Keratinocyte (primary cell): ENCODE data around the gene MYO10.

ENCODE experiments used
- EZH2 ChIP-seq: IDR thresholded peaks from one replicate; pipeline ENCODE4 v1.6.1; 2012; ENCODE audit warnings: inconsistent platforms, mild to moderate bottlenecking, low read length, moderate library complexity
- TF ChIP-seq, protein P1 (sequence below), 3 experiments: IDR thresholded peaks in 1 of 3; conservative IDR thresholded peaks in 1 of 3; optimal IDR thresholded peaks in 1 of 3; 2 replicates in 2 of 3; 3 replicates in 1 of 3; pipeline versions ENCODE3 to v1.5.1; 2011; ENCODE audit warnings: low read length in 3 of 3, mild to moderate bottlenecking in 3 of 3, moderate library complexity in 2 of 3, control low read depth in 1 of 3, inconsistent platforms in 1 of 3; ENCODE audit not compliant: insufficient read depth in 2 of 3; ENCODE audit errors: extremely low read depth in 1 of 3

DNA sequence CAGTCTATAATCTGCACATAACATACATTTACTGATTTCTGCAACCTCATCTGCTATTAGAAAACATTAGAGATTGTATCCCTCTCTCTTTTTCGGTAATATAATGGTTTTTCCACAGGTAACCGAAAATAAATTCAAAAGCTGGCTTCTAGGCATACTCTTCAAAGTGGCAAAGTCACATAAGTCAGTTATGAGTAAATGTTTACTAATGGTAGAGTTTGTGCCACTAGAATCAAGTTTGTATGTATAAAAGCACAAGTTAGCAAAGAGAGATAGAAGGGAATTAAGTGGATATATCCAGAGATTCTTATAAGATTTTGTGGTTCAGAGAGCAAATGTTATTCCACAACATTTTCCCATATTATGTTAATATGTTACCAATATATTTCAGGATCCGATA lies 86.9 kb downstream of the MYO10 start:
- TF ChIP-seq, protein P1, sequence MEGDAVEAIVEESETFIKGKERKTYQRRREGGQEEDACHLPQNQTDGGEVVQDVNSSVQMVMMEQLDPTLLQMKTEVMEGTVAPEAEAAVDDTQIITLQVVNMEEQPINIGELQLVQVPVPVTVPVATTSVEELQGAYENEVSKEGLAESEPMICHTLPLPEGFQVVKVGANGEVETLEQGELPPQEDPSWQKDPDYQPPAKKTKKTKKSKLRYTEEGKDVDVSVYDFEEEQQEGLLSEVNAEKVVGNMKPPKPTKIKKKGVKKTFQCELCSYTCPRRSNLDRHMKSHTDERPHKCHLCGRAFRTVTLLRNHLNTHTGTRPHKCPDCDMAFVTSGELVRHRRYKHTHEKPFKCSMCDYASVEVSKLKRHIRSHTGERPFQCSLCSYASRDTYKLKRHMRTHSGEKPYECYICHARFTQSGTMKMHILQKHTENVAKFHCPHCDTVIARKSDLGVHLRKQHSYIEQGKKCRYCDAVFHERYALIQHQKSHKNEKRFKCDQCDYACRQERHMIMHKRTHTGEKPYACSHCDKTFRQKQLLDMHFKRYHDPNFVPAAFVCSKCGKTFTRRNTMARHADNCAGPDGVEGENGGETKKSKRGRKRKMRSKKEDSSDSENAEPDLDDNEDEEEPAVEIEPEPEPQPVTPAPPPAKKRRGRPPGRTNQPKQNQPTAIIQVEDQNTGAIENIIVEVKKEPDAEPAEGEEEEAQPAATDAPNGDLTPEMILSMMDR (optimal IDR thresholded peaks at IDR 0.05 in 1 of 3, IDR thresholded peaks at IDR 0.05 in 1 of 3, conservative IDR thresholded peaks at IDR 0.05 in 1 of 3; ENCODE audit: extremely low read depth in 1 of 3, insufficient read depth in 2 of 3, low read length in 3 of 3): no peak
- no peak for TF ChIP-seq EZH2
